Adrenal gland (tissue), 12 donors: ENCODE measurements around the gene SMIM24. TPM values are rescaled to one million over a fixed set of nuclear protein-coding genes. Genes with fewer than 3 reads are reported as not detected.

Experiments used
- DNase-seq, 7 donors: peaks; one replicate each; pipeline ENCODE4 v3.0.0-alpha.2; 2019 to 2020
- H3K27ac ChIP-seq, 5 donors: fragments of 200-600 bp; sonication (generic) in 4 of 5; 1 replicate in 3 of 5; 2 replicates in 2 of 5; pipeline versions ENCODE4 v1.5.1 to v1.8.0; 2016 to 2020; ENCODE audit warnings: mild to moderate bottlenecking in 1 of 5
- H3K27me3 ChIP-seq: fragments of 200-600 bp; 2 replicates; pipeline ENCODE4 v1.8.0; 2021
- H3K36me3 ChIP-seq, 2 donors: fragments of 200-600 bp; replicated peaks in 1 of 2; 1 replicate in 1 of 2; 2 replicates in 1 of 2; pipeline versions ENCODE4 v1.5.1 to v1.8.0; 2018 to 2022
- H3K4me1 ChIP-seq, 2 donors: fragments of 200-600 bp; replicated peaks in 1 of 2; 1 replicate in 1 of 2; 2 replicates in 1 of 2; pipeline versions ENCODE4 v1.5.1 to v1.8.0; 2018 to 2021
- H3K4me3 ChIP-seq, 4 donors: fragments of 200-600 bp; sonication (generic) in 3 of 4; one replicate each; pipeline ENCODE4 v1.5.1; 2016 to 2018
- H3K9me3 ChIP-seq, 3 donors: fragments of 200-600 bp; sonication (generic) in 1 of 3; replicated peaks in 1 of 3; 1 replicate in 2 of 3; 2 replicates in 1 of 3; pipeline versions ENCODE4 v1.5.1 to v1.8.0; 2016 to 2021
- POLR2A ChIP-seq, 2 donors: fragments of 450-650 bp; IDR thresholded peaks; one replicate each; pipeline ENCODE4 v1.6.1; 2017; ENCODE audit warnings: antibody characterized with exemption in 2 of 2, mild to moderate bottlenecking in 2 of 2, moderate library complexity in 1 of 2
- WGBS, 4 donors: extraction: QIAGEN DNeasy Blood & Tissue Kit in 2 of 4; methylation state at CpG; one replicate each; pipeline versions ENCODE4 v1.1.5 to v1.1.7; 2013 to 2017; 5-methylcytosine and 5-hydroxymethylcytosine counted together
- intact Hi-C, 2 donors: fragments of 100-400 bp; cut with DNase I; formaldehyde crosslinking; loops; one replicate each; pipeline versions ENCODE4 v1.14.1 to v1.15.0; 2022 to 2023
- polyA plus RNA-seq, 3 donors: library from polyadenylated mRNA; stranded (reverse); fragments of 200-250 nt in 2 of 3; fragments of 350-450 nt in 1 of 3; fragmentation: Illumina TruSeq in 1 of 3; extraction: RNeasy Lipid Tissue Mini Kit (QIAGEN cat#74804) in 1 of 3; gene quantifications; one replicate each; pipeline ENCODE4 v1.2.3, GENCODE V29; 2013 to 2014
- total RNA-seq, 9 donors: library from RNA; depleted of rRNA in 4 of 9; stranded (reverse); fragments of >200 nt in 4 of 9; fragments of 120-200 nt in 1 of 9; fragmentation: NEBNext Ultra II Directional in 1 of 9; extraction: Animal tissue kit (Norgen Biotek cat#: 25700) in 1 of 9; gene quantifications; one replicate each; pipeline versions ENCODE4 v1.1.0 to v1.2.4, GENCODE V29; 2013 to 2023
- TF ChIP-seq, protein P1 (sequence below), 6 experiments: fragments of 450-650 bp in 4 of 6; fragments of 200-600 bp in 2 of 6; sonication (generic) in 1 of 6; IDR thresholded peaks; 1 replicate in 5 of 6; 2 replicates in 1 of 6; pipeline versions ENCODE4 v1.5.1 to v1.8.0; 2016 to 2021; ENCODE audit warnings: antibody characterized with exemption in 6 of 6, mild to moderate bottlenecking in 2 of 6, moderate library complexity in 1 of 6
- donor health status: healthy with polysubstance abuse.
- donor health status: Bipolar disorder and iron deficiency.
- donor health status: DM: yes; HTN: yes; CAD: no.
- donor health status: DM: no; HTN: no; CAD: no.
- donor health status: DM: no; HTN: no; CAD: no.
- donor health status: DM: yes; HTN: yes; CAD: no.

The SMIM24 gene
- total and polyA plus RNA-seq, 12 donors: 0.36 to 0.48 TPM; not detected in 10

GRCh38 chr19:3464587-3465235 is 15.6 kb downstream of the SMIM24 start:
- Histone ChIP-seq H3K4me1 (peaks cover 4 to 18% of the 10 kb centered on the region in 2 donors), H3K9me3 (no peaks in the 10 kb centered on the region), H3K36me3 (peaks cover 0 to 35% of the 10 kb centered on the region in 2 donors), H3K27me3 (no peaks in the 10 kb centered on the region), H3K27ac (peak overlapping the region in 3 of 5 donors; percentile 14 to 73 (median 57)), H3K4me3 (no peak overlapping the region)
- peak in 6 of 7 donors; percentile 63 to 83 (median 75) for DNase-seq
- WGBS, 4 donors: 28 to 45% (median 39%) methylated on average over 12 to 31 of the region's 31 CpGs
- intact Hi-C loops: no loop called here
- TF ChIP-seq, protein P1, sequence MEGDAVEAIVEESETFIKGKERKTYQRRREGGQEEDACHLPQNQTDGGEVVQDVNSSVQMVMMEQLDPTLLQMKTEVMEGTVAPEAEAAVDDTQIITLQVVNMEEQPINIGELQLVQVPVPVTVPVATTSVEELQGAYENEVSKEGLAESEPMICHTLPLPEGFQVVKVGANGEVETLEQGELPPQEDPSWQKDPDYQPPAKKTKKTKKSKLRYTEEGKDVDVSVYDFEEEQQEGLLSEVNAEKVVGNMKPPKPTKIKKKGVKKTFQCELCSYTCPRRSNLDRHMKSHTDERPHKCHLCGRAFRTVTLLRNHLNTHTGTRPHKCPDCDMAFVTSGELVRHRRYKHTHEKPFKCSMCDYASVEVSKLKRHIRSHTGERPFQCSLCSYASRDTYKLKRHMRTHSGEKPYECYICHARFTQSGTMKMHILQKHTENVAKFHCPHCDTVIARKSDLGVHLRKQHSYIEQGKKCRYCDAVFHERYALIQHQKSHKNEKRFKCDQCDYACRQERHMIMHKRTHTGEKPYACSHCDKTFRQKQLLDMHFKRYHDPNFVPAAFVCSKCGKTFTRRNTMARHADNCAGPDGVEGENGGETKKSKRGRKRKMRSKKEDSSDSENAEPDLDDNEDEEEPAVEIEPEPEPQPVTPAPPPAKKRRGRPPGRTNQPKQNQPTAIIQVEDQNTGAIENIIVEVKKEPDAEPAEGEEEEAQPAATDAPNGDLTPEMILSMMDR (IDR thresholded peaks at IDR 0.05): no peak
- TF ChIP-seq POLR2A (IDR thresholded peaks at IDR 0.05): no peak

- H3K27me3 ChIP-seq: no peaks in the 10 kb centered on the region
- DNase-seq: peak in 1 of 7 donors; percentile 53
- WGBS, 4 donors: 73 to 87% (median 79%) methylated on average over 3 to 57 of the region's 57 CpGs
- H3K27ac ChIP-seq: peak overlapping the region in 2 of 5 donors; percentile 57 to 73
- H3K4me1 ChIP-seq: peaks cover 11 to 25% of the 10 kb centered on the region in 2 donors
- intact Hi-C loops: no loop called here
- no peak for TF ChIP-seq POLR2A (IDR thresholded peaks at IDR 0.05)
- H3K9me3 ChIP-seq: no peaks in the 10 kb centered on the region
- no peak overlapping the region for H3K4me3 ChIP-seq
- H3K36me3 ChIP-seq: peaks cover 0 to 35% of the 10 kb centered on the region in 2 donors
Measured at GRCh38 chr19:3463714-3464586, 16.4 kb downstream of the SMIM24 start.

DNA sequence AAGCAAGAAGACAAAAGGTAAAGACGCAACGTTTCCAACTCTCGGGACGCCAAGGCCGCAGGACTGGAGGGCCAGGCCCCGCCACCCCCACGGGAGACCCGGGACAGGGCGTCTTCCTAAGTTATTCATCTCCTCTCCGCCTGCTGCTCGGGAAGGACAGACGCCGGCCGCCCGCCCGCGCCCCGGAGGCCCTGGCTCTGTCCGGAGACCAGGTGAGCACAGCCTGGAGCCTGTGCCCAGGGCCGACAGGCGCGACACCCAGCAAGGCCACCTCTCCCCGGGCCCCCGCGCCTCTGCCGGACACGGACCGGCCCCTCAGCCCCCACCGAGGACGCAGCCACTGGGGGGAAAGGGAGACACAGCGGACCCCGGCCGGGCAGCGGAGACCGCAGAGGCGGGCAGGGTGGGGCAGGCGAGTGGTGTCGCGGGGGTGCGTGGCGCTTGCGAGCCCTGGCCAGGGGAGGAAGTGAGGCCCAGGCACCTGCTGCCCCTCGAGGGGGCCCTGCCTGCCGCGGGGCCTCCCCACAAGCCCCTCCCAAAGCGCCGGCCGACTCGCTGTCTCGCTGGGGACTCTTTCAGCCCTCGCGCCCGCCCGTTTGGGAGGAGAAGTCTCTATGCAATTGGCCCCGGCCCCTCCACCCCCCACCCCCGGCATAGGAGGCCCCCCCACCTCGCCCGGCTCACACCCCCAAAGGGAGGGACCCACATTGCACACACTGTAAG is 17.2 kb downstream of the SMIM24 start:
- no peak overlapping the region for H3K4me3 ChIP-seq
- no peaks in the 10 kb centered on the region for H3K27me3 ChIP-seq
- TF ChIP-seq POLR2A (IDR thresholded peaks at IDR 0.05): no peak
- TF ChIP-seq, protein P1 (IDR thresholded peaks at IDR 0.05): no peak
- H3K27ac ChIP-seq: peak overlapping the region in 3 of 5 donors; percentile 21 to 57 (median 27)
- H3K9me3 ChIP-seq: no peaks in the 10 kb centered on the region
- H3K36me3 ChIP-seq: peaks cover 0 to 35% of the 10 kb centered on the region in 2 donors
- peaks cover 19 to 33% of the 10 kb centered on the region in 2 donors for H3K4me1 ChIP-seq
- intact Hi-C loops: no loop called here
- 62 to 70% (median 69%) methylated on average over 13 to 58 of the region's 58 CpGs for WGBS, 4 donors
- peak in 1 of 7 donors; percentile 54 for DNase-seq

DNA sequence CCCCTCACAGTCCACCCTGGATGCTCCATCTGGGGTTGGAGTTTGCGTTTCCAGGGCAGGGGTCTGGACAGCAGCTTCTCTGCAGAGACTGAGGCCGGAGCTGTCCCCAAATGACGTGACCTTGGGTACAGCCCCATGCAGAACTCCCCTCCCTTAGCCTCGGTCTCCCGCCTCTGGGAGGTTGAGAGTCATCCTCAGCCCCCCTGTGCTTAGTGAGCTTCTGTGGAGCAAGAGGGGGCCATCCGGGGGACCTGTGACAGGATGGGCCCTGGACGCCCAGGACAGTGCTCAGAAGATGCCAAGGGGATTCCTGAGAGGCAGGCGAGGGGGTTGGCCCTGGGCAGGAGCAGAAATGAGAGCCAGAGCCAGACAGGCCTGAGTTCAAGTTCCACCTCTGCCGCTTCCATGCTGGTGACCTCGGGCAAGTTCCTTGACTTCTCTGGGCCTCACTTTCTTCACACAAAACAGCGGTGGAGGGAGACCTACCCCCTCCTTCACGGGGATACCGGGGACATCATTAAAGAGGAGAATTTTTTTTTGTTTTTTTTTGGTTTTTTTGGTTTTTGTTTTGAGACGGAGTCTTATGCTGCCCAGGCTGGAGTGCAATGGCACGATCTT is 20.3 kb downstream of the SMIM24 start:
- Histone ChIP-seq H3K27ac (peak overlapping the region; percentile 64 to 96 (median 73)), H3K4me1 (peaks cover 30 to 49% of the 10 kb centered on the region in 2 donors), H3K9me3 (no peaks in the 10 kb centered on the region), H3K4me3 (no peak overlapping the region), H3K27me3 (no peaks in the 10 kb centered on the region), H3K36me3 (peaks cover 0 to 59% of the 10 kb centered on the region in 2 donors)
- DNase-seq: peak in 1 of 7 donors; percentile 56
- 51 to 61% (median 57%) methylated on average over 9 to 15 of the region's 15 CpGs for WGBS, 4 donors
- intact Hi-C loops: no loop called here
- TF ChIP-seq, protein P1 (IDR thresholded peaks at IDR 0.05): no peak
- no peak for TF ChIP-seq POLR2A (IDR thresholded peaks at IDR 0.05)
